ENCODE measurements around the gene CCL25. TPM values are rescaled to one million over a fixed set of nuclear protein-coding genes. Genes with fewer than 3 reads are reported as not detected.
"Not testable (repeated sequence)": the region's sequence is repeated elsewhere in the genome, so short reads cannot be mapped to it uniquely, and the experiment has no call there.

The CCL25 gene, protein sequence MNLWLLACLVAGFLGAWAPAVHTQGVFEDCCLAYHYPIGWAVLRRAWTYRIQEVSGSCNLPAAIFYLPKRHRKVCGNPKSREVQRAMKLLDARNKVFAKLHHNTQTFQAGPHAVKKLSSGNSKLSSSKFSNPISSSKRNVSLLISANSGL
- 0.31 TPM for total RNA-seq

GRCh38 chr19:8052464-8052859 is at the start of gene CCL25:
Gene CCL25 (plus strand): TSS chr19:8052760. CDS start chr19:8053050, 290 bp downstream.
- no peak for DNase-seq

GRCh38 chr19:8004001-8004400 is 48.6 kb upstream of the CCL25 start:
- DNase-seq = no peak

GRCh38 chr19:8004723-8005513 is 47.6 kb upstream of the CCL25 start:
- no peak for DNase-seq

DNA sequence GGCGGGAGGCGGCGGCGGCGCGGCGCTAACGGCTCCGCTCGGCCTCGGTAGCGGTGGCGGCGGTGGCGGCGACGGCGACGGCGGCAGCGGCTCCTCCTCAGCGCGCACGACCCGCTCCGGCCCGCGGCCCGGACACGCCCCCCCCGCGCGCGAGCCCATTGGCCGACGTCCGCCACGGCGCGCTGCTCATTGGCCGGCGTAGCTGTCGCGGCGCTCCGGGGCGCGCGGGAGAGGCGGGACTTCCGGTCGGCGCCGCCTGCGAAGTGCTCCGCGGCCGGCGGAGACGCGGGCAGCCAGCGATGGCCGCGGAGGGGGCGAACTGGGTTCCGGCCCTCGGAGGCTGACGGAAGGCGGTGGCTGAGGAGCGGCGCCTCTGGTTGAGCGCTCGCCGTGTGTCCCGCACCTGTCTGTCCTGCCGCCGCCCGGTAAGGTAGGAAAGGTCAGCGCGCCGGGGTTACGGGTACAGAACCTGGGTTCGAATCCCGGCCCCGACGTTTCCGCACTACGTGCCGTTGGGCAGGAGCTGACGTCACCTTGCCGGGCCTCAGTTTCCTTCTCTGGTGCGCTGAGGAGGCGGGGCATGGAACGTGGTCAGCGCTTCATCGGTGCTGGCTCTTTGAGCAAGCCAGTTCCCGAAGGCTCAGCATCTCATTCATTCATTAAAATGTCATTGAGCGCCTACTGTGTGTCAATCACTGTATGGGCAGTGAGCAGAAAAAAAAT is 46.9 kb upstream of the CCL25 start, which contains the start of gene ELAVL1:
ELAVL1 (minus strand) TSS at position 108 of the 723 bp plus-strand sequence. CDS start 13,826 bp downstream, outside the sequence.
- DNase-seq = peak; percentile 84

DNA sequence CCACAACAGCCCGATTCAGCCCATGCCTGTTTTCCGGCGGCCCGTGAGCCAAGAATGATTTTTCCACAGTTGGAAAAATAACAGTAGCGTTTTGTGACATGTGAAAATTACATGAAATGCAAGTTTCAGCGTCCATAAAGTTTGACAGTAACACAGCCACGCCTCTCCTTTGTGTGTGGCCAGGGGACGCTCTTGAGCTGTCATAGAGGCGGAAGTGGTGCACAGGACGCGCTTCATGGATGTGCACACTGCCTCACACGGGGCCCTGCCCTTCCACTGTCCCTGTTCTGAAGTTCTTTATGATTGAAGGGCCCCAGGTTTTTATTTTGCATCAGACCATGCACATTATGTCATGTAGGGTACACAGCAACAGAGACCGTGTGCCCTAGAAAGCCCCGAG is 34.8 kb upstream of the CCL25 start:
- no peak for DNase-seq

- DNase-seq = no peak
These were observed 31.9 kb upstream of the CCL25 start for GRCh38 chr19:8020681-8021080.

GRCh38 chr19:8021374-8021773 is 31.2 kb upstream of the CCL25 start:
- DNase-seq = no peak

DNA sequence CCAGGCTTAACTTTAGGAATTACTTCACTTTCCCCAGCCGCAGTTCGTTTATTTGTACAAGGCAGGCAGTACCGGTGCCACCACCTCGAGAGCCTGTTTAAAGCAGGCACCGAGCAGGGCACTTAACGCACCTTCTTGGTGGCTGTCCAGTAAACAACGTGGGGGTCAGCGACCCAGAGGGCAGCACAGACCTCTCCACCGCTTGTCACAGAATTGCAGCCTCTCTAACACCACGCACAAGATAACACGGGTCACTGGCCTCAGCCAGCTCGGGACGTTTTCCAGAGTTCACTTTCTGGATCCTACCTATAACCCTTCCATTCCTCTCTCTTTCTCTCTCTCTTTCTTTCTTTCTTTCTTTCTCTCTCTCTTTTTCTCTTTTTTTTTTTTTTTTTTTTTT is 30.3 kb upstream of the CCL25 start:
- no peak for DNase-seq

DNA sequence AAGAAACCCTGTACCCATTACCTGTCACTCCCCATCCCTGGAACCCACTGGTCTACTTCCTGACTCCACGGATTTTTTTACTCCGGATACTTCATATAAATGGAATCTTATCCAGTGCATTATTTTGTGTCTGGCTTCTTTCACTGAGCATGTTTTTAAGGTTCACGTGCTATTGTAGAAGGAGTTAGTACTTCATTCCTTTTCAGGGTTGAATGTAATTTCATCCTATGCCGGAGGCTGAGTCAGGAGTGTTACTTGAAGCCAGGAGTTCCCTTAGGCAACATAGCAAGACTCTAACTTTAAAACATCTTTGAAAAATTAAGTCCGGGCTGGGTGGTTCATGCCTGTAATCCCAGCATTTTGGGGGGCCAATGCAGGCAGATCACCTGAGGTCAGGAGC is 29.2 kb upstream of the CCL25 start:
- DNase-seq = no peak

- DNase-seq = not testable (repeated sequence)
These were observed 28.3 kb upstream of the CCL25 start for GRCh38 chr19:8024256-8024655.

- DNase-seq = no peak
These were observed 27.2 kb upstream of the CCL25 start for GRCh38 chr19:8025316-8025715.

DNA sequence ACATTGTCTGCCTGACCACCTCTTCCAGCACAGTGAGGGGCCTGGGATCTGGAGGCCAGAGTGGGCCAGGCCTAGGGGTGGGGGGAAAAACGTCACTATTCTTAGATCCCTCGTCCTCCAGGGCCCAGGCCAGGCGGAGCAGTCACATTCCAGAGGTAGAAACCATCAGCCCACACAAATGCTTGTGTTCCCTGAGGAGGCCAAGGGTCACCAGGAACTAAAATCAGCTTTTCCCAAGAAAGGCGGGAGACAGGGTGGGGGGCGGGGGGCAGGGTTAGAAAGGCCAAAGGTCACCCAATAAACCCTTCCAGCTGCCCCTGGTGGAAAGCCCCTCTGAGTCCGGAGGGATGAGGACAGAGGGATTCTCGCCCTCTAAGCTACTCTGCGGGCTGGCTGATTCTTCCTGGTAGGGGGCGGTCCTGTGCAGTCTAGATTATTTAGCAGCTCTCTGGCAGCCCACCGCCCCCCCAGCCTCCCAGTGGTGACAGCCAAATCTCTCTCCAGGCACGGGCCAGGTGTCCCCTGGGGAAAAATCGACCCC is 23.5 kb upstream of the CCL25 start:
- no peak for DNase-seq

DNA sequence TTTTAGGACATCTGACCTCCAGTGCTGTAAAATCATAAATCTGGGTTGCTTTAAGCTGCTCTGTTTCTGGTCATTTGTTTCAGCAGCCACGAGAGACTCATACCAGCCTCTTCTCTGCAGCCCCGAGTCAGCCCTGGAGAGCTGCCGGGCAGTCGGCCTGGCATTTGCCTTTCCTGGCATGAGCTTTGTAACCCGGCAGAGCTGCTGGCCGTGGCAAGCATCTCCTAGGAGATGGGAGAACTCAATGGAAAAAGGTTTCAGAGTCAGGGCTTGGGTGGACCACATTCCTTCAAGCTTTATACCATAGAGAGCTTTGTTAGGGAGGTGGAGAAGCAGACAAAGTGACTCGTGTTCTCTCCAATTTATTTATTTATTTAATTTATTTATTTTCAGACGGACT is 21.6 kb upstream of the CCL25 start:
- DNase-seq = no peak

- not testable (repeated sequence) for DNase-seq
These were observed 19.0 kb upstream of the CCL25 start for GRCh38 chr19:8033287-8034177.

- DNase-seq = no peak
These were observed 18.4 kb upstream of the CCL25 start for GRCh38 chr19:8034178-8034525.

DNA sequence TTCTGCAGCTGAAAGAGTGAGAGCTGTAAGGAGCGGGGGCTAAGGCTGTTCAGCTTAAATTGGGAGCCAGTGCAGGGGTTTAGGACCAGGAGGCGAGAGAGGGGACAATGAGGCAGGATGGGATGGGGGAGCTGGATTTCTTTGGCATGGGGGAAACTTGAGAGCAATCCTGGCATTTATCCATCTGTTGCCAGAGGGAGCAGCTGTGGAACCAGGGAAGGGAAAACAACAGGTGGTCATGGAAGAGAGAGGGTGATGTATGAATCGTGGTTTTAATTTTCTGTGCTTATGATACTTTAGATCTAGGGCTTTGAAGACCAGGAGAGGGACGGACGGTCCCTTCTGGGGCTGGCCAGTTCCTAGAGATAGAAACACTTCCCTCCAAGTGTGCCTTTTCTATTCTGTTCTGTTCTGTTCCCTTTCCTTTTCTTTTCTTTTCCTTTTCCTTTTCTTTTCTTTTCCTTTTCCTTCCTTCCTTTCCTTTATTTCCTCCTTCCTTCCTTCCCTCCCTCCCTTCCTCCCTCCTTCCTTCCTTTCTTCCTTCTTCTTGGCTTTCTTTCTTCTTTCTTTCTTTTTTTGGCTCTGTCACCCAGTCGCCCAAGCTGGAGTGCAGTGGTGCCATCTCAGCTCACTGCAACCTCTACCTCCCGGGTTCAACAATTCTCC is 16.0 kb upstream of the CCL25 start:
- DNase-seq = no peak

DNA sequence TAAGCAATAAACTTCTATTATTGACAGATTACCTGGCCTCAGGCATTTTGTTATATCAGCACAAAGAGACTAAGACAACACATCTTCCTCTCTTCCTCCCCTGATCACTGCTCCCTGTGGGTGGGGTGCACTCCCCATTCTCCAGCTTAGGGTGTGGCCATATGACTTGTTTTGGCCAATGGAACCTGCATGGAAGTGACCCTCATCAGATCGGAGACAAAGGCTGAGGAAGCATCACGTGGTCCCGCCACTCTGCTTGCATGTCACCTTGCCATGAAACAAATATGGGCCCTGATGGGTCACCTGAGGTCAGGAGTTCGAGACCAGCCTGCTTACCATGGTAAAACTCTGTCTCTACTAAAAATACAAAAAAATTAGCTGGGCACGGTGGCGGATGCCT is 13.7 kb upstream of the CCL25 start:
- no peak for DNase-seq

DNA sequence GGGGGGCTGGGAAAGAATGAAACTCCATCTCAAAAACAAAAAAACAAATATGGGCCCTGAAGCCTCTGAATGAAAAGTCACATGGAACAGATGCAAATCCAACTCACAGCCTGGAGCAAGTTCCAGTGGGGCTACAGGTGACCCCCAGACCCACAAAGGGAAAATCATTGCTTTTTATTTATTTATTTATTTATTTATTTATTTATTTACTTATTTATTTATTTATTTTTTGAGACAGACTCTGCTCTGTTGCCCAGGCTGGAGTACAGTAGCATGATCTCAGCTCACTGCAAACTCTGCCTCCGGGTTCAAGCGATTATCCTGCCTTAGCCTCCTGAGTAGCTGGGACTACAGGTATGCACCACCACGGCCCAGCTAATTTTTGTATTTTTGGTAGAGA is 13.3 kb upstream of the CCL25 start:
- no peak for DNase-seq

GRCh38 chr19:8041531-8041931 is 11.0 kb upstream of the CCL25 start:
- no peak for DNase-seq

DNA sequence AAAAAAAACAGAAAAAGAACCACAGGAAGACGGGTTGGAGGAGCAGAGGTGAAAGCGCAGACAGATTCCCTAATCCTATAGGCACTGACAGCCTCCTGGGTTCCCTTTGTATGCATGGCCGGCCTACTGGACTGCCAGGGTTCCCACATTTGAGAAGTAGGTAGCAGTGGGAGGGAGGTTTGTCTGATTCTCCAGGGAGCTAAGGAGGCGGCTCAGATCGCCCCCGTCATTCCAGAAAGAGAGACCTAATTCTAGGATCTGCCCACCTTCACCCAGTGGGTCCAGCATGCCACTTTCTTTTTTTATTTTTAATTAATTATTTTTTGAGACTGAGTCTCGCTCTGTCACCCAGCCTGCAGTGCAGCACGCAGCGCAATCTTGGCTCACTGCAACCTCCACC is 9.7 kb upstream of the CCL25 start:
- no peak for DNase-seq

GRCh38 chr19:8044018-8044417 is 8.5 kb upstream of the CCL25 start:
- no peak for DNase-seq
